T-helper 2 cell treated with Interferon-gamma antibody and Interleukin-4, amounts not matched to agents 5 μg/mL and 100 μg/mL, for 36 hours (primary cell): ENCODE measurements around the gene ABTB2.

ENCODE experiments used
- DNase-seq: peaks from one replicate; pipeline ENCODE4 v3.0.0; 2021; ENCODE audit warnings: low spot score
- H3K27ac Mint-ChIP-seq: one replicate; pipeline ENCODE4 v1.8.0; 2021; ENCODE audit warnings: mild to moderate bottlenecking, mixed read lengths
- H3K27me3 Mint-ChIP-seq: one replicate; pipeline ENCODE4 v1.8.0; 2021; ENCODE audit warnings: low read depth, mixed read lengths
- H3K36me3 Mint-ChIP-seq: one replicate; pipeline ENCODE4 v1.8.0; 2021; ENCODE audit warnings: low read depth, mixed read lengths
- H3K4me1 Mint-ChIP-seq: one replicate; pipeline ENCODE4 v1.8.0; 2021; ENCODE audit warnings: low read depth, mixed read lengths
- H3K4me3 Mint-ChIP-seq: one replicate; pipeline ENCODE4 v1.8.0; 2022; ENCODE audit warnings: mild to moderate bottlenecking, moderate library complexity, mixed read lengths
- H3K9me3 Mint-ChIP-seq: one replicate; pipeline ENCODE4 v1.8.0; 2021; ENCODE audit warnings: mixed read lengths

Gene ABTB2

GRCh38 chr11:34381775-34382174 is 24.0 kb upstream of the ABTB2 start:
- Mint-ChIP-seq H3K36me3 (peaks cover 3% of the 10 kb centered on the region), H3K9me3 (peaks cover 6% of the 10 kb centered on the region), H3K4me1 (no peaks in the 10 kb centered on the region), H3K4me3 (no peak overlapping the region), H3K27me3 (peaks cover 16% of the 10 kb centered on the region), H3K27ac (no peak overlapping the region)
- no peak for DNase-seq

- H3K4me3 Mint-ChIP-seq: no peak overlapping the region
- H3K9me3 Mint-ChIP-seq: peaks cover 12% of the 10 kb centered on the region
- H3K27me3 Mint-ChIP-seq: peaks cover 16% of the 10 kb centered on the region
- no peaks in the 10 kb centered on the region for H3K4me1 Mint-ChIP-seq
- no peak overlapping the region for H3K27ac Mint-ChIP-seq
- DNase-seq: no peak
- peaks cover 3% of the 10 kb centered on the region for H3K36me3 Mint-ChIP-seq
Measured at GRCh38 chr11:34380696-34381095, 22.9 kb upstream of the ABTB2 start.

- H3K27ac Mint-ChIP-seq: no peak overlapping the region
- H3K4me1 Mint-ChIP-seq: no peaks in the 10 kb centered on the region
- H3K27me3 Mint-ChIP-seq: peaks cover 13% of the 10 kb centered on the region
- no peak overlapping the region for H3K4me3 Mint-ChIP-seq
- H3K9me3 Mint-ChIP-seq: peaks cover 21% of the 10 kb centered on the region
- peaks cover 3% of the 10 kb centered on the region for H3K36me3 Mint-ChIP-seq
- DNase-seq: no peak
Measured at GRCh38 chr11:34379539-34379938, 21.7 kb upstream of the ABTB2 start.

GRCh38 chr11:34379079-34379478 is 21.3 kb upstream of the ABTB2 start:
- H3K4me3 Mint-ChIP-seq: no peak overlapping the region
- DNase-seq: no peak
- peaks cover 3% of the 10 kb centered on the region for H3K36me3 Mint-ChIP-seq
- peaks cover 13% of the 10 kb centered on the region for H3K27me3 Mint-ChIP-seq
- H3K4me1 Mint-ChIP-seq: no peaks in the 10 kb centered on the region
- H3K27ac Mint-ChIP-seq: no peak overlapping the region
- H3K9me3 Mint-ChIP-seq: peaks cover 23% of the 10 kb centered on the region

GRCh38 chr11:34373727-34374126 is 15.9 kb upstream of the ABTB2 start:
- no peak for DNase-seq
- Mint-ChIP-seq H3K9me3 (peaks cover 23% of the 10 kb centered on the region), H3K36me3 (peaks cover 3% of the 10 kb centered on the region), H3K4me1 (peaks cover 5% of the 10 kb centered on the region), H3K27ac (no peak overlapping the region), H3K27me3 (peaks cover 2% of the 10 kb centered on the region), H3K4me3 (no peak overlapping the region)

GRCh38 chr11:34366522-34366921 is 8.7 kb upstream of the ABTB2 start:
- Mint-ChIP-seq H3K9me3 (no peaks in the 10 kb centered on the region), H3K27ac (no peak overlapping the region), H3K27me3 (peaks cover 21% of the 10 kb centered on the region), H3K36me3 (no peaks in the 10 kb centered on the region), H3K4me1 (peaks cover 8% of the 10 kb centered on the region), H3K4me3 (no peak overlapping the region)
- no peak for DNase-seq

GRCh38 chr11:34364102-34364501 is 6.3 kb upstream of the ABTB2 start:
- H3K36me3 Mint-ChIP-seq: no peaks in the 10 kb centered on the region

GRCh38 chr11:34363363-34364084 is 5.7 kb upstream of the ABTB2 start:
- Mint-ChIP-seq H3K27me3 (peaks cover 33% of the 10 kb centered on the region), H3K36me3 (no peaks in the 10 kb centered on the region), H3K4me1 (peaks cover 16% of the 10 kb centered on the region), H3K9me3 (no peaks in the 10 kb centered on the region), H3K27ac (no peak overlapping the region), H3K4me3 (no peak overlapping the region)
- no peak for DNase-seq

More at GRCh38 chr11:34364102-34364501, 6.3 kb upstream of the ABTB2 start:
- H3K9me3 Mint-ChIP-seq: no peaks in the 10 kb centered on the region
- peaks cover 36% of the 10 kb centered on the region for H3K27me3 Mint-ChIP-seq
- H3K4me1 Mint-ChIP-seq: peaks cover 14% of the 10 kb centered on the region
- no peak overlapping the region for H3K4me3 Mint-ChIP-seq
- no peak overlapping the region for H3K27ac Mint-ChIP-seq
- DNase-seq: no peak

- Mint-ChIP-seq H3K4me3 (no peak overlapping the region), H3K4me1 (peaks cover 29% of the 10 kb centered on the region), H3K9me3 (no peaks in the 10 kb centered on the region), H3K27me3 (peaks cover 33% of the 10 kb centered on the region), H3K27ac (no peak overlapping the region), H3K36me3 (peaks cover 4% of the 10 kb centered on the region)
- DNase-seq: no peak
Measured at GRCh38 chr11:34360046-34360445, 2.2 kb upstream of the ABTB2 start.

- Mint-ChIP-seq H3K4me1 (peaks cover 34% of the 10 kb centered on the region), H3K27me3 (peaks cover 38% of the 10 kb centered on the region), H3K36me3 (peaks cover 4% of the 10 kb centered on the region), H3K9me3 (no peaks in the 10 kb centered on the region), H3K27ac (no peak overlapping the region), H3K4me3 (peak overlapping the region; percentile 85)
- DNase-seq: no peak
Measured at GRCh38 chr11:34359548-34359891, 1.7 kb upstream of the ABTB2 start.

GRCh38 chr11:34358728-34359547 is 1.1 kb upstream of the ABTB2 start:
- Mint-ChIP-seq H3K4me3 (peak overlapping the region; percentile 85), H3K9me3 (no peaks in the 10 kb centered on the region), H3K27me3 (peaks cover 41% of the 10 kb centered on the region), H3K4me1 (peaks cover 32% of the 10 kb centered on the region), H3K36me3 (peaks cover 4% of the 10 kb centered on the region), H3K27ac (peak overlapping the region; percentile 81)
- DNase-seq: peak; percentile 67

- peaks cover 40% of the 10 kb centered on the region for H3K27me3 Mint-ChIP-seq
- H3K9me3 Mint-ChIP-seq: no peaks in the 10 kb centered on the region
- peaks cover 4% of the 10 kb centered on the region for H3K36me3 Mint-ChIP-seq
- peaks cover 33% of the 10 kb centered on the region for H3K4me1 Mint-ChIP-seq
- no peak for DNase-seq
- peak overlapping the region; percentile 85 for H3K4me3 Mint-ChIP-seq
- peak overlapping the region; percentile 81 for H3K27ac Mint-ChIP-seq
Measured at GRCh38 chr11:34358258-34358727, 483 bp upstream of the ABTB2 start.

GRCh38 chr11:34356913-34357700 is 703 bp downstream of the ABTB2 start:
- peak; percentile 48 for DNase-seq
- peak overlapping the region; percentile 83 for H3K4me3 Mint-ChIP-seq
- no peak overlapping the region for H3K27ac Mint-ChIP-seq
- no peaks in the 10 kb centered on the region for H3K9me3 Mint-ChIP-seq
- H3K4me1 Mint-ChIP-seq: peaks cover 33% of the 10 kb centered on the region
- peaks cover 4% of the 10 kb centered on the region for H3K36me3 Mint-ChIP-seq
- peaks cover 38% of the 10 kb centered on the region for H3K27me3 Mint-ChIP-seq

- H3K36me3 Mint-ChIP-seq: peaks cover 4% of the 10 kb centered on the region
- H3K27me3 Mint-ChIP-seq: peaks cover 38% of the 10 kb centered on the region
- no peak for DNase-seq
- no peaks in the 10 kb centered on the region for H3K9me3 Mint-ChIP-seq
- peak overlapping the region; percentile 83 for H3K4me3 Mint-ChIP-seq
- peaks cover 37% of the 10 kb centered on the region for H3K4me1 Mint-ChIP-seq
- no peak overlapping the region for H3K27ac Mint-ChIP-seq
Measured at GRCh38 chr11:34356576-34356912, 1.3 kb downstream of the ABTB2 start.
